ENCODE data around the gene GFPT2. TPM values are rescaled to one million over a fixed set of nuclear protein-coding genes. Genes with fewer than 3 reads are reported as not detected.

GFPT2 gene
- total RNA-seq, 1 donor from 2014 or later, result 8.4 TPM

DNA sequence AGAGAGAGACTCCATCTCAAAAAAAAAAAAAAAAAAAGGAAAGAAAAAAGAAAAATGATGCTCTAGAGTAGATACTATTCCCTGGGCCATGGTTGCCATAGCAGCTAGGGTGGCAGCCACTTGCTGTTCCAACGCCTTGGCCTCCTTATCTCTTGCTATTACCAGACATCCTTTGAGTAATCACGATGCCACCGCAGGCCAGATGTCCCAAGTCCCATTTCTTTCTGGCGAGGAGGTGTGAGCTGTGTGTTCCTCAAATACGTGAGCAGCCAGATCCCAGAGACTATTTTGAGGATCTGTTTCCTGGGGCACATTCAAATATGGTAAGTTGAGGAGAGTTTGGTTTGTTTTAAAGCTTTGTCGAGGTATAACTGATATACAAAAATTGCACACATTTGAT is 23.4 kb upstream of the GFPT2 start:
- DNase-seq, result no peak
- H3K27ac ChIP-seq (replicated peaks), result no peak overlapping the region
- no peak overlapping the region for H3K4me3 ChIP-seq
- H3K36me3 ChIP-seq, result no peaks in the 10 kb centered on the region
- H3K4me1 ChIP-seq, result no peaks in the 10 kb centered on the region
- H3K27me3 ChIP-seq (ENCODE audit: low read depth), result peaks cover 21% of the 10 kb centered on the region
- H3K9me3 ChIP-seq (replicated peaks), result no peaks in the 10 kb centered on the region
- TF ChIP-seq, protein P1, sequence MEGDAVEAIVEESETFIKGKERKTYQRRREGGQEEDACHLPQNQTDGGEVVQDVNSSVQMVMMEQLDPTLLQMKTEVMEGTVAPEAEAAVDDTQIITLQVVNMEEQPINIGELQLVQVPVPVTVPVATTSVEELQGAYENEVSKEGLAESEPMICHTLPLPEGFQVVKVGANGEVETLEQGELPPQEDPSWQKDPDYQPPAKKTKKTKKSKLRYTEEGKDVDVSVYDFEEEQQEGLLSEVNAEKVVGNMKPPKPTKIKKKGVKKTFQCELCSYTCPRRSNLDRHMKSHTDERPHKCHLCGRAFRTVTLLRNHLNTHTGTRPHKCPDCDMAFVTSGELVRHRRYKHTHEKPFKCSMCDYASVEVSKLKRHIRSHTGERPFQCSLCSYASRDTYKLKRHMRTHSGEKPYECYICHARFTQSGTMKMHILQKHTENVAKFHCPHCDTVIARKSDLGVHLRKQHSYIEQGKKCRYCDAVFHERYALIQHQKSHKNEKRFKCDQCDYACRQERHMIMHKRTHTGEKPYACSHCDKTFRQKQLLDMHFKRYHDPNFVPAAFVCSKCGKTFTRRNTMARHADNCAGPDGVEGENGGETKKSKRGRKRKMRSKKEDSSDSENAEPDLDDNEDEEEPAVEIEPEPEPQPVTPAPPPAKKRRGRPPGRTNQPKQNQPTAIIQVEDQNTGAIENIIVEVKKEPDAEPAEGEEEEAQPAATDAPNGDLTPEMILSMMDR (IDR thresholded peaks at IDR 0.05; ENCODE audit: borderline replicate concordance), result no peak
- intact Hi-C loops (cut with micrococcal nuclease), result no loop called here

DNA sequence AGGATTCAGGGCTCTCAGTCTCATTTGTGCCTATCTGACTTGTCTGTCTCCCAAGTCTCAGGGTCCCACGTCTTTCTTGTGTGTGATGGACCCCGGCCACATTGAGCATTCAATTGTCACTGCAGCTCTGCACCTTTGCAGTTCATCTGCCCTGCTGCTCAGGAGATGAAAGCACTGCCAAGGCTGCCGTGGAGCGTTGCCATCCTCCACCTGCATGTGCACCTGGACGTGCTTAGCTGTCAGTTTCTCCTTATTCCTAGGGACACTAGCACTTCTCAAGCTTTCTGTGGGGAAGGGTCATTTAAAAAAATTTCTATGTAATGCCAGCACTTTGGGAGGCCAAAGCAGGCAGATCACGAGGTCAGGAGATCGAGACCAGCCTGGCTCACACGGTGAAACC is 22.8 kb upstream of the GFPT2 start:
- H3K27ac ChIP-seq (replicated peaks), result no peak overlapping the region
- intact Hi-C loops (cut with micrococcal nuclease), result no loop called here

DNA sequence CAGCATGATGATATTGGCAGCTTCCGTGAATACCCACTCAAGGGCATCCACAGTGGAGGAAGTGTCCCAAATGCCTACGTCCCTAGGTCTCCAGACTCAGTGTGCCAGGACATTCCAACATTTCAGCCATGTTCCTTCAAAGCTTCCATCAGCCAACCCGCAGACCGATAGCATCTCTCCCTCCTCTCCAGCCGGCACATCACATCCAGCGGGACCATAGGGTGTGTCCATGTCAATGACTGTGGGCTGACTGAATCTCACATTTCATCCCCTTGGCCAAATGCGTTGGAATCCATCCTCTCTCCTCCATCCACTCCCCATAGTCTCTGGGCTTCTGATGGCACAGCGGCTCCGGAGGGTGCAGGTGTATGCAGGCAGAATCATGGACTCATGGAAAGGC is 22.2 kb upstream of the GFPT2 start:
- Histone ChIP-seq H3K4me1 (no peaks in the 10 kb centered on the region), H3K9me3 (replicated peaks) (no peaks in the 10 kb centered on the region), H3K27ac (replicated peaks) (no peak overlapping the region), H3K4me3 (no peak overlapping the region), H3K36me3 (no peaks in the 10 kb centered on the region), H3K27me3 (ENCODE audit: low read depth) (peaks cover 16% of the 10 kb centered on the region)
- TF ChIP-seq, protein P1 (IDR thresholded peaks at IDR 0.05; ENCODE audit: borderline replicate concordance), result no peak
- intact Hi-C loops (cut with micrococcal nuclease), result no loop called here
- no peak for DNase-seq

More for the DNA sequence above, 22.8 kb upstream of the GFPT2 start:
- Histone ChIP-seq H3K27me3 (ENCODE audit: low read depth) (peaks cover 21% of the 10 kb centered on the region), H3K4me1 (no peaks in the 10 kb centered on the region), H3K36me3 (no peaks in the 10 kb centered on the region), H3K4me3 (no peak overlapping the region), H3K9me3 (replicated peaks) (no peaks in the 10 kb centered on the region)
- TF ChIP-seq, protein P1 (IDR thresholded peaks at IDR 0.05; ENCODE audit: borderline replicate concordance), result no peak
- no peak for DNase-seq

DNA sequence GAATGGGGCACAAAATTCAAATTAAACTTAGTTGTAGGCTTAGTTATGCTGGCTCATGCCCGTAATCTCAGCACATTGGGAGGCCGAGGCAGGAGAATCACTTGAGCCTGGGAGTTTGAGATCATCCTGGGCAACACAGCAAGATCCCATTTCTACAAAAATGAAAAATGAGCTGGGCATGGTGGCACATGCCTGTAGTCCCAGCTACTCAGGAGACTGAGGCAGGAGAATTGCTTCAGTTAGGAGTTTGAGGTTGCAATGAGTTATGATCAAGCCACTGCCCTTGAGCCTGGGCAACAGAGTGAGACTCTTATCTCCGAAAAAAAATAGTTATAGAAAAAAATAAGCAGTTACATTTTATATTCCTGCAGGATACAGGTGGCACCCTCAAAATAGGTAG is 20.7 kb upstream of the GFPT2 start:
- TF ChIP-seq, protein P1 (IDR thresholded peaks at IDR 0.05; ENCODE audit: borderline replicate concordance), result no peak
- intact Hi-C loops (cut with micrococcal nuclease), result no loop called here
- no peaks in the 10 kb centered on the region for H3K36me3 ChIP-seq
- H3K4me3 ChIP-seq, result no peak overlapping the region
- DNase-seq, result no peak
- no peak overlapping the region for H3K27ac ChIP-seq (replicated peaks)
- no peaks in the 10 kb centered on the region for H3K9me3 ChIP-seq (replicated peaks)
- no peaks in the 10 kb centered on the region for H3K4me1 ChIP-seq
- peaks cover 24% of the 10 kb centered on the region for H3K27me3 ChIP-seq (ENCODE audit: low read depth)

DNA sequence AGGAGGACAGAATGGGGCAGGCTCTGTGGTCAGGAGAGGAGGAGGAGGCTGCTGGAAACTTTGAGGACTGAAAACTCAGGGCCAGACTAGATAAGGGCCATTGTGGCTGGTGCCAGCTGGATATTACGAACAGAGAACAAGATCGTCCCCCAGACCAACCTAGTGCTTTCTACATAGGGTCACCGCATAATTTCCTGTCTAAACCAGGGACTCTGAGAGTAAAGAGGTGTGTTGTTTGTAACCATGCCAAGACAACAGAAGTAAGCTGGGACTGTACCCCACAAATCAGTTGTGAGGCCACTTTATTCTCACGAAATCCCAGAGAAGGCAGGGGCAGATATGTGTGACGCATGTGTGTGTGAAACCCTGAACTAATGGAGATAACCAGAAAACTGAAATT is 20.3 kb upstream of the GFPT2 start:
- H3K27ac ChIP-seq (replicated peaks), result no peak overlapping the region
- TF ChIP-seq, protein P1 (IDR thresholded peaks at IDR 0.05; ENCODE audit: borderline replicate concordance), result no peak
- peaks cover 27% of the 10 kb centered on the region for H3K27me3 ChIP-seq (ENCODE audit: low read depth)
- no peak overlapping the region for H3K4me3 ChIP-seq
- H3K36me3 ChIP-seq, result no peaks in the 10 kb centered on the region
- no peaks in the 10 kb centered on the region for H3K4me1 ChIP-seq
- DNase-seq, result no peak
- no peaks in the 10 kb centered on the region for H3K9me3 ChIP-seq (replicated peaks)
- intact Hi-C loops (cut with micrococcal nuclease), result no loop called here

DNA sequence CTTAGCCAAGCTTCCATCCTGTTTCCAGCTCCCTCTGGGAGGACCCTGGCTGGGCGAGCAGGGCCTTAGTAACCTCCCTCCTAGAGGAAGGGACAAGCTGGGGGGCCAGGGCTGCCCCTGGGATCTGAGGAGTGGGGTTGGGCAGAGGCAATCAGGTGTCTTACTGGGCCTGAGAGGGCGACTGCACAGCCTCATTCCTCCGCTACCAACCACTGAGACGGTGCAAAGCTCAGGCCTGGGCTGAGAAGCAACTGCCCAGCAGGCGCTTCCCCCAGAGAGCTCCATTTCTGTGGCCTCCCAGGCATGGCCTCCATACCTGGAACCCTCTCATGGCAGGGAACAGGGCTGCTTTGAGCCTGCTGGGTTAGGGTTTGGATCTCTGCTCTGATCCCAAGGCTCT is 18.8 kb upstream of the GFPT2 start:
- no peak for DNase-seq
- Histone ChIP-seq H3K4me1 (no peaks in the 10 kb centered on the region), H3K4me3 (no peak overlapping the region), H3K27ac (replicated peaks) (no peak overlapping the region), H3K9me3 (replicated peaks) (no peaks in the 10 kb centered on the region), H3K27me3 (ENCODE audit: low read depth) (peaks cover 27% of the 10 kb centered on the region), H3K36me3 (no peaks in the 10 kb centered on the region)
- intact Hi-C loops (cut with micrococcal nuclease), result no loop called here
- TF ChIP-seq, protein P1 (IDR thresholded peaks at IDR 0.05; ENCODE audit: borderline replicate concordance), result no peak
